CD4-positive, alpha-beta T cell treated with Interleukin-17A for 1 hour (primary cell): ENCODE measurements around the gene CRLF3.
"Not testable (repeated sequence)": the region's sequence is repeated elsewhere in the genome, so short reads cannot be mapped to it uniquely, and the experiment has no call there.

Experiments used
- DNase-seq: peaks from one replicate; pipeline ENCODE4 v3.0.0-alpha.2; 2020

The CRLF3 gene

DNA sequence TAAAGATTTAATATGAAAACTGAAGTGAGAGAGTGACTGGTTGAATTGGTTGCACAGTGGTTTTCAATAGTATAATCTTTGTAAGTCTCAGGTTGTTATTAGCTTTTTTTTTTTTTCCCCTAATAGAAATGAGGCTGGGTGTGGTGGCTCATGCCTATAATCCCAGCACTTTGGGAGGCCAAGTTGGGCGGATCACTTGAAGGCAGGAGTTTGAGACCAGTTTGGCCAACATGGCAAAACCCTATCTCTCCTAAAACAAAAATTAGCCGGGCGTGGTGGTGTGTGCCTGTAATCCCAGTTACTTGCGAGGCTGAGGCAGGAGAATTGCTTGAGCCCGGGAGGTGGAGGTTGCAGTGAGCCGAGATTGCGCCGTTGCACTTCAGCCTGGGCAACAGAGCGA is 89.3 kb downstream of the CRLF3 start:
- not testable (repeated sequence) for DNase-seq

DNA sequence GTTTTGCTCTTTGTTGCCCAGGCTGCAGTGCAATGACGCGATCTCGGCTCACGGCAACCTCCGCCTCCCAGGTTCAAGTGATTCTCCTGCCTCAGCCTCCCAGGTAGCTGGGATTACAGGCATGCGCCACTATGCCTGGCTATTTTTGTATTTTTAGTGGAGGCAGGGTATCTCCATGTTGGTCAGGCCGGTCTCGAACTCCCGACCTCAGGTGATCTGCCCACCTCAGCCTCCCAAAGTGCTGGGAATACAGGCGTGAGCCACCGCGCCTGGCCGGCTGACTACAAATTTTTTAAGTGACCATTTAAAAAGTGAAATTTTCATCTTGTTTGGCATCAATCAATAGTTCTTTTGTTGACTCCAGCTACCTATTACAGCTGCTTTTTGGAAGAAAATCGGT is 90.3 kb downstream of the CRLF3 start:
- not testable (repeated sequence) for DNase-seq
